GM19240 (cell line): ENCODE data around the gene DSN1.
"Not testable (repeated sequence)": the region's sequence is repeated elsewhere in the genome, so short reads cannot be mapped to it uniquely, and the experiment has no call there.

Experiments used
- DNase-seq: peaks from one replicate; pipeline ENCODE4 v3.0.0; 2011; ENCODE audit warnings: low spot score; ENCODE audit not compliant: insufficient read length

DSN1 gene, protein sequence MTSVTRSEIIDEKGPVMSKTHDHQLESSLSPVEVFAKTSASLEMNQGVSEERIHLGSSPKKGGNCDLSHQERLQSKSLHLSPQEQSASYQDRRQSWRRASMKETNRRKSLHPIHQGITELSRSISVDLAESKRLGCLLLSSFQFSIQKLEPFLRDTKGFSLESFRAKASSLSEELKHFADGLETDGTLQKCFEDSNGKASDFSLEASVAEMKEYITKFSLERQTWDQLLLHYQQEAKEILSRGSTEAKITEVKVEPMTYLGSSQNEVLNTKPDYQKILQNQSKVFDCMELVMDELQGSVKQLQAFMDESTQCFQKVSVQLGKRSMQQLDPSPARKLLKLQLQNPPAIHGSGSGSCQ

DNA sequence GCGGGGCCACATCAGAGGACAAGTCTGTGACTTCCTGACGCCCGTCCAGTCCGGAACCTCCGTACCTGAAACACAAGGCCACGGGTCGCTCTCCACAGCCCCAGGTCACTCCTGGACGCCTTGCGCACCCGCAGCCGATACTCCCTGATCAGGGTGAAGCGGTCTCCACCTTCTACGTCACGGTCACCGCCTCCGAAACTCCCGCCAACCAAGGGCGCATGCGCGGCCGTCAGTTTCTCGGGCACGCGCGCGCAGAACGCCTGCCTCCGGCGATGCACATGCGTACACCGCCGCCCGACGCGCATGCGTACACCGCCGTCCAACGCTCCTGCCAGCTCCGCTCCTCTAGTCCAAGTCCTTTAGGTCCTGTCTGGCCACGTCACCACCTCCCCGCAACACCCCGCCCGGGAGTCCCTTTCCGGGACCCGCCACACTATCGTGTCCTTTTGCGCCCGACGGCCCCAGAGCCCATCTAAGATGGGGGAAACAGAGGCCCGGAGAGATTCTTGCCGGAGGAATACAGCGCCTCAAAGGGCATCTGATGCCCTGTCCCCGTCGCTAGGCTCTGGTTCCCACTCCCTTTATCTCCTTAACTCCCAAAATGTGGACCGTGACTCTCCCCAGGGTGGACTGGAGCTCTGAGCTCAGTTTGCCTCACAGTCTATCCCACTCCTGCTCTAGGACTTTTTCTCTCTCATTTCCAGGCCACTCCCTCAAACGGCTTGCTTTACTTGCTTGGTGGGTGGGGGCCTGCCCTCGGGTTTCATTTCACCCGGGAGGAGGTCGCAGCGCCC lies at the start of gene DSN1:
Gene DSN1 (minus strand): TSS at position 167 of the 794 bp plus-strand sequence. CDS start 2,305 bp downstream, outside the sequence.
- DNase-seq, result peak; percentile 90

DNA sequence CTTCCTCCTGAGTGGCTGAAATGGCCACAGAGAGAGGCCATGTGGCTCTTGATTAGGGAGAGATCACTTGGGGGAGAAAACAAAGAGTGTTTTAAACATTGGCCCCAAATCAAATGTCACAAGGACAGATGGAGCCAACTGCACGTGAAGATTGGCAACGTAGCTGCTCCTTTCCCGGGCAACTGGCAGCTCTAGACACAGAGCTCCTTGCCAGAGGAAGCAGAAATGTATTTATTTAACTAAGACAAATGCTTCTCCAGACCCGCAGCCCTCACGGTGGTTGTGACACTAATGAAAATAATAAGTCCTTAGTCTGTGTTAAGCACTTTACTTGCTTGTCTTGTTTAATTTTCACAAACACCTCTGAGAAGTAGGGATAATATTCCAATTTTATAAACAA lies 49.6 kb upstream of the DSN1 start:
- DNase-seq, result no peak

DNA sequence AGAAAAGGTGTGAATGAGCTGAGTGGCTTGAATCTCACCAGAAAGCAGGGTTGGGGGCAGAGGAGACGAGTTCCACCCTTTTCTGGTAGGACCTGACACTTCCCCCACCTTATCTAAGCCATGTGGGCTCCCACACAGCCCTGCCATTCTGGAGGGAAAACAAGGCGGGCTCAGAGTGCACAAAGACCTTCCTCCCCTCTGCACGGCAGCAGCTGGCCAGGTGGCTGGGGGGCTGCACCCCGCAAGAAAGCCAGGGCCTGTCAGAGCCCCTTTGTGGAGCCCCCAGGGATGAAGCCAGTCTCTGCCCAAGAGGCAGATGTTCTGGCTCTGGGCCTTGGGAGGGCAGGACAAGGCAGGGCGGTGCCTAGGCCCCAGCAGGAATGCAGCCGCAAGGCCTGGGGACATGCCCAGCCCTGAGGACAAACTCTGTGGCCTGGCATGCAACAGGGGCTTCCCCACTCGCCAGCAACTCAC lies 48.4 kb upstream of the DSN1 start:
- no peak for DNase-seq

DNA sequence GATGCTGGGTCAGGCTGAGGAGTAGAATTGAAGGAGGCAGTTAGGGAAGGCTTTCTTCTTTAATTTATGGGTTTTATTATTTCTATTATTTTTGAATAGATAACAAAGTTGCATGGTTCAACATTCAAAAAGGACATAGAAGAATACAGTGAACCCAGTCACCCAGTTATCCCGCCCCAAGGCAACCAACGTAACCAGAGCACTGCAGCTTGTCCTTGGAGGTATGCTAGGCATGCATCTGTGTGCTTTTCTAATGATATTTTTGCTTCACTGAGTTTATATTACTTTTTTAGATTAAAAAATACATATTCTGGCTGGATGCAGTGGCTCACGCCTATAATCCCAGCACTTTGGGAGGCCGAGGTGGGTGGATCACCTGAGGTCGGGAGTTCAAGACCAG lies 47.4 kb upstream of the DSN1 start:
- DNase-seq, result no peak

DNA sequence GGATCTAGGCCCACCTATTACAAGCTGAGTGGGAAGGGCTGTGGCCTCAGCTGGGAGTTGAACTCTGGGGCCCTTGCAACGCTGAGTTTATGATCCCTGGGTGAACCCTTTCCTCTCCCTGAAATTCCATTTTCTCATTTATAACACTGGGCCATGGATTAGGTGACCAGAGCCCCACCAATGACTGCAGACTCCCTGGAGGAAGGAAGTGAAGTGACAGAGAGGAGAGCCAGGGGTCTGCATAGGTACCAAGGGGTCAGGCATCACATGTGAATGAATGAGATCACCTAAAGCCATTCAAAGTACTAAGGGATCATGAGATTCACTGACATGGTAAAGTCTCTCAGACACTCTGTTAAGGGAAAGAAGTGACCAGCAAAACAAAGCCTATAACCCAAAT lies 46.5 kb upstream of the DSN1 start:
- DNase-seq, result no peak

DNA sequence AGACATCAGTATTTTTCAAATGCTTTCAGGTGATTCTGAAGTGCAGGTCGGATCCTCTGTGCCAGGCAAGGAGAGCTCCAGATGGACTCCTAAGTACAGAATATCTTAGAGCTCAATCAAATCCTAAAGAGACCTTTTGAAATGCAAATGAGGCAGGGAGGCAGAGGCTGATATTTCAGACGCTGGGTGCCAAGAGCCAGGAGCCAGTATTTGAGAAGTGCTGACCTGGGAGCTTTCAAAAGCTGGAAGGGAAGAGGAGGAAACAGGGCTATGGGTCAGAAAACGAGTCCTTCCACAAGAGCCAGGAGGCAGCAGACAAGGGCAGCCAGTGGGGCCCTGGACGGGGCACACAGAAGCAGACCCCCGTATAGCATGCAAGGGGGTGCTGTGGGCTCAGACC lies 46.1 kb upstream of the DSN1 start:
- DNase-seq, result no peak

DNA sequence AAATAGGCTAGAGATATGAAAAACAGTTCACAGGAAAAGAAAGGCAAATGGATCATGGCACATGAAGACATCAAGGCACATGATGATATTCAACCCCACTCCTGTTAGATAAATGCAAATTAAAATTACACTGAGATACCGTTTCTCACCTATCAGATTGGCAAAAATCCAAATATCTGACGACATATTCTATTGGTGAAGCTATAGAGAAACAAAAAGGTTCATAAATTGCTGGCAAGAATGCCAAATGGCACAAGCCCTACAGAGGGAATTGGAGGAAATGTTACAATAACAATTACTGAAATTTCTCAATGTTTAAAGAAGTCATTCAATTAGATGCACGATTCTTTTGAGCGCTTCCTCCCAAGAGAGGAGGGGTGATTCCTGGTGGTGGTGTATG lies 45.3 kb upstream of the DSN1 start:
- DNase-seq, result no peak

DNA sequence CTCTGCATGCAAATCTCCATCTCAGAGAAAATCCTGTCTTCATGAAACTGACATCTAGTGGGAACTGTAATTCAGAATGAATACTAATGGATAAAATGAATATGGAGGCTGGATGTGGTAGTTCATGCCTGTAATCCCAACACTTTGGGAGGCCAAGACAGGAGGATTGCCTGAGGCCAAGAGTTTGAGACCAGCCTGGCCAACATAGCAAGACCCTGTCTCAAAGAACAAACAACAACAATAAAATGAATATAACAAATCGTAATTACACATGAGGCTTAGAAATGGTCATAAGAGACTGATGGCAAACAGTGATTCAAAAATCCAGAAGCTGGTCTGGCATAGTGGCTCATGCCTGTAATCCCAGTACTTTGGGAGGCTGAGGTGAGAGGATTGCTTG lies 44.6 kb upstream of the DSN1 start:
- no peak for DNase-seq

DNA sequence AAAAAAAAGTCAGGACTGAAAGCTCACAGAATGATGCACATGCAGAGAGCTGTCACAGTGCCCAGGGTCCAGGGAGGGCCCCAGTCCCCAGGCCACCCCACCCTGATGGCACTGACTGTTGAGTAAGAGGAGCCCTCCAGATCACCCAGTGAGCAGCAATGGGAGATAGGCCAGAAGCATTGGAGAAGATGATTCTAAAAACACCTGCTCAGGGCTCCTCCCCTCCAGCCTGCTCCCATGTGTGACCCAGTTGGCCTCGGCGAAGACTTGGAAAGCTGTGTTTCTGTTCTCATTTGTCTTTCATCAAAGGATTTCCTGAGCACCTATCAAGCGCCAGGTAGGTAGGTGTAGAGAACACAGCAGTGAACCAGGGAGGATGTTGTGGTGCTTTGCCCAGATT lies 43.9 kb upstream of the DSN1 start:
- no peak for DNase-seq

DNA sequence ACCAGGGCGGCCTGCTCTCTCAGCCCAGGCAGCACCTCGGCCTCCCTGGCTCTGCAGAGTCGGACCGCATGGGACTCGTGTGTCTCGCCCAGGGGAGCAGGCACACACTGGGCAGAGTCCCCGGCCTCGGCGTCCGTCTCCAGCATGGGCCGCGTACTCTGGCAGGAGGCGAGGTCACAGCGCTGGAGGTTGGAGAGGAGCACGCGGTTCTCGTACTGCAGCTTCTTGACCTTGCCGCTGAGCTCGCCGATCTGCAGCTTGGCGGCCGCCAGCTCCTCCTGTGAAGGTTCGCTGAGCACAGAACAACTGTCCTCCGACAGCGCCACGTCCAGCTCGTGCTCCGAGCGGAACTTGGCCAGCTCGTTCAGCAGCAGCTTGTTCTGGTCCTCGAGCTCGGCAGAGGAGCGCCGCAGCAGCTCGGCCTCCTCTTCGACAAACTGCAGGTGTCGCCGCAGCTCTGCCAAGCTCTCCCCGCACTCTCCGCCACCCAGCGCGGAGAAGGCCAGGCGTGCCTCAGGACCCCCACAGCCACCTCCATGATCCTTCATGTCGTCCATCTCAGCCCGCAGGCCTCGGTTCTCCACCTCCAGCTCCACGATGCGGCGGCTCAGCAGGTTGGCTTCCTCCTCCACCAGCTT lies 42.0 kb upstream of the DSN1 start:
- DNase-seq, result no peak

DNA sequence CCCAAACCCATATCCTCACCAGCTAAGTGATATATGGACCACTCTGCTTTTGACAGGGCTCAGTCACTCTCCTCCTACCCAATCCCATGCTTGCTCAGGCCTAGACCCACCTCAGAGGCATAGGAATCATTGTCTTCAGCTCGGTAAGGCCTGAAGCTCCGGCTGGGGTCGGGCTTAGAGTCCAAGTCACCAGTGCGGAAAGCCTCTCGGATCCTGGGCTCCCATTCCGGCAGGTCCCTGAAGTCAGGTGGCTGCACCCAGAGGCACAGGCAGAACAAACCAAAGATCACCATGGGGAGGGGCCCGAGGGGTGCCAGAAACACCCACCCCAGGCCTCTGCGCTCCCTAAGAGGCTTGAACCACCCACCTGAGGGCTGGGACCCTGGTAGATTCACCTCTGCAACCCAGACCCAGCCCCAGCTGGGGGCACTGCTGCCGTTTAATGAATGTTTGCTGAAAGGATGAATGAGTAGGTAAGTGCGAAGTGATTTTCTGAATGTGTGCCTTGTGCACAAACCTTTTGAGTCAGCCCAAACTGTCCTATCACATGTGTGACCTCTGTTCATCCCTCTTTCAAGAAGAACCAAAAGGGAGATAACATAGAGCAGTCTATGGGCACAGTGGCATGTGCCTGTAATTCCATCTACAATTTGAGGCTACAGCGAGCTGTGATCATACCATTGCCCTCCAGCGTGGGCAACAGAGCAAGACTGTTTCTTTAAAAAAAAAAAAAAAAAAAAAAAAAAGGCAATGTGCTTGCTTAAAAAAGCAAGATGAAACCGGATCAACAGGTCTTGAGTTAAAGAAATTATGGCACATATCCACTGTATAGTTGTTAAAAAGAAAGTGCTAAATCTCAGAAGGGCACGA lies 39.3 kb upstream of the DSN1 start:
- no peak for DNase-seq

DNA sequence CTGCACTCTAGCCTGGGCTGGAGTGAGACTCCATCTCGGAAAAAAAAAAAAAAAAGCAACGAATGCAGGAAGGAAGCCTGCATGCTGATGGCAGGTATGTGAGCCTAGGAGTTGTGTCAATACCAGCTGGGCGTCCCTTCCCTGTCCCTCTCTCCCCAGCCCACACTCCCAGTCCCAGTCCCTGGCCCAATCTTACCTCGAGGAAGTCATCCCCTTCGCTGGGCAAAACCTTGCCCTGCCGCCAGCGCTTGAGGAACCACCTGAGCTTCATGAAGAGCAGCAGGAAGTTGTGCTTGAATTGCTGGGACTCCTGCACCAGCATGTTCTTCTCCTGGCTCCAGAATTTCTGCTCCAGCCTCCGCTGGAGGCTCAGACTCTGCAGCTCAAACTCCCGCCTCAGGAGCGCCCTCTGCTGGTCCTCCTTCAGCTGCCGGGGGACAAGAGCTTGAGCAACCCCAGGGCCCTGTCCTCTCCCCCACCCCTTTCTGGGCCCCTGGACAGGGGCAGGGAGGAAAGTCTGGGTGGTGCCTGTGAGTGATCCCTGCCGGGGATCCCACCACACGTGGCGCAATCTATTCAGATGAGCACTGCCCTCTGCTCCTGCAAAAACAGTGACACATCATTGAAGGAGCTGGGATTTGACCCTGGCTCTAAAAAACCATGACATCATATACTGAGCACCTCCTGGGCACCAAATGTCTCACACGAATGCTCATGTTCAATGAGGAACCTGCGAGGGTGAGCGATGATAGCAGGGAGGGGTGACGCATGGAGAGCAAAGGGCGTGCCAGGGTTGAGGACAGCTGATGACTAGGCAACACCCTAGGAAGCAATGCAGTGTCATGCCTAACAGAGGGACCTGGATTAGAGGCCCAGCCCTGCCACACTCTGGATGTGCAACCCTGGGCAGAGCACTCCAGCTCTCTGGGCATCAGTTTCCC lies 35.0 kb upstream of the DSN1 start:
- DNase-seq, result peak; percentile 82

DNA sequence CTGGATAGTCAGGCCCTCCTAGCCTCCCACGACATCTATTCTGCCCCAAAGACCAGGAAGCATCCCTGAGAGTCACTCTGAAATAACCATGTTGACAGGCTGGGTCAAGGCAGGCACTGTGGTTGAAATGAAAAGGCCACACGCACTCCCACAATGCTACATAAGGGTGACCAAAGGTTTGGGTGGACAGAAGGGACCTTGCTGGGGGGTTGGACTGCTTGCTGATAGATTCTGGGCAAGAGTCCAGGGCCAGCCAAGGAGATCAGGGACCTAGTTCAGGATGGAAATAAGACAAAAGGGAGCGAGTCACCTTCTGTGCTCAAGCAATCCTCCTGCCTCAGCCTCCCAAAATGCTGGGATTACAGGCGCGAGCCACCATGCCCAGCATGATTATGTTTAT lies 32.5 kb upstream of the DSN1 start:
- DNase-seq, result no peak

DNA sequence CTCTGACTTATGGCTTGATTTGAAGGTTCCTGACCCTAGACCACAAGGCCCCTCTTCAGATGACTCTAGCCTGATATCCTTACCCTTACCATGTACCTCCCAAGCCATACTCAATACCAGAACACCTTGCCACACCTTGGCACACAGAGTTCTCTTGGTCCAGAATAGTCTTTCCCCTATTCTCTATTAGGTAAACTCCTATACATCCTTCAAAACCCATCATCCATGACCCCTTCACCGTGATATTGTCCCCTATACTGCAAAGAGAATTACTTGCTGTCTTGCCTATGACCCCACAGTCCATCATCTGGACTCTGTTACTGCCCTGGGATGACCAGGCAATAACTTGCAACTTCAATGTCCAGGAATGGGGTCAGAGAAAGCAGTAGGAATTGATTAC lies 31.8 kb upstream of the DSN1 start:
- DNase-seq, result no peak

DNA sequence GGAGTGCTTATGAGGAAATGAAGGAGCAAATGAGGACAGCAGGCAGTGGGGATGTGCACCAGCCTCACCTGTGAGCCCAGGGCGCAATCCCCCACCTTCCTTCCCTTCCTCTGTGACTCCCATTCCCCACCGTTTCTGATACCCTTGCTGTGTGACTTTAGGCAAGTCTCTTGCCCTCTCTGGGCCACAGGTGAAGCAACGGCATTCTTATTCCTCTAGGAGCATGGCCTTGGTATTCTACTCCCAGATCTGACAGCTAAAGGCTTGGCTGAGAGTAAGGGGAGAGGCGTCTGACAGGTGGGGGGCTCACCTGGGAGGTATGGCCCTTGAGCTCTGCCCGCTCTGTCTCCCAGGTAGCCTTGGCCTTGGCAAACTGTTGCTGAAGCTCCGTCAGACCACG lies 30.9 kb upstream of the DSN1 start:
- no peak for DNase-seq

DNA sequence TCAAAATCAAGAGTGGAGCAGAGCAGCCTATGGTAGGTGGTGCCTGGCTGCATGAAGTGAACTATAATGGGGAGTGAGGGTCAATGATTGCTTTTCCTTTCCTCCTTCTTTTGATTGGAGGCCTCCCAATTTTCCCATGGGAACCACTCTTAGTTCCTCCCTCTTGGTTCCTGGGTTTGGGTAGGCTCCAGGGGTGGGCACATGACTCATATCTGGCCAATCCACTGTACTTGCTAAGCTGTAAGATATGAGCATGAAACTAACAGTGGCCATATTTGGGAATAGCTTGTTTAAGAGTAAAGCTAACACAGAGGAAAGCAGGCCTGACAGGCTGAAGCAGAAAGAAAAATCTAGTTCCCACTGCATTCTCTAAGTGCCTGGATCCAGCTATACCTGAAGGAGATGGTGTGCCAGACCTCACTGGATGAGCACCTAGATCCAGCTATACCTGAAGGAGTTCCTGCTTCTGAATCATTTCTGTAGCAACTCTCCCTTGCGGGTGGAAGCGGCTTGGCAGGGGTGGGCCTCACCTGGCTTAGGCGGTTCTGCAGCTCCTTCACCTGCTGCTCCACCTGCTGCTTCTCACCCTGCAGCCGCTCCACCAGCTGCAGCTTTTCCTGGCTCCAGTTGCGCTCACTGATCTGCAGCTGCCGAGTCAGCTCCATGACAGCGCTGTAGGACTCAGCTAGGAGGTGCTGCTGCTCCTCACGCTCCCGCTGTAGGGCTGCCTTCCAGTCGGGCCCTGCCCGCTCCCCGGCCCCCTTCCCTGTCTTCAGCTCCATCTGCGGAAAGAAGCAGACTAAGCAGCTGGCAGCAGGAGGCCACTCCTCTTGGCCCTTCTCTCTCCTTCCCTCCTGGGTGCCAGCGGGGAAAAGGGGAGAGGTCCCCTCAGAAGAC lies 29.0 kb upstream of the DSN1 start:
- no peak for DNase-seq

DNA sequence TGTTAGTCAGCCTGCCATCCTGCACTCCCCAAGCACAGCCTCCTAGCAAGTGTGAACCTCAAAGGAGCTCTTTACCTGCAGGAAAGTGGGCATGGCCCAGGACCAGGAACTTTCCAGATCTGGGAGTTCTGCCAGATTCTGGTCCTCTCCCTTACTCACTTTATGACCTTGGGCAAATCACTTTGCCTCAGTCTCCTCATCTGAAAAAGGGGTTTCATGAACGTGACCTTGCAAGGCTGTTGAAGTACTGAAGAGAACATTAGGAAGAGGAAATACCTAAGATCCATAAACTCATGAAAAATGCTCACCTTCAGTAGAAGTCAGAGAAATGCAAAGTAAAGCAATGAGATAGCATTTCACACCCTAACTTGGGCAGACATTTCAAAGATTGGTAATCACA lies 26.8 kb upstream of the DSN1 start:
- no peak for DNase-seq

DNA sequence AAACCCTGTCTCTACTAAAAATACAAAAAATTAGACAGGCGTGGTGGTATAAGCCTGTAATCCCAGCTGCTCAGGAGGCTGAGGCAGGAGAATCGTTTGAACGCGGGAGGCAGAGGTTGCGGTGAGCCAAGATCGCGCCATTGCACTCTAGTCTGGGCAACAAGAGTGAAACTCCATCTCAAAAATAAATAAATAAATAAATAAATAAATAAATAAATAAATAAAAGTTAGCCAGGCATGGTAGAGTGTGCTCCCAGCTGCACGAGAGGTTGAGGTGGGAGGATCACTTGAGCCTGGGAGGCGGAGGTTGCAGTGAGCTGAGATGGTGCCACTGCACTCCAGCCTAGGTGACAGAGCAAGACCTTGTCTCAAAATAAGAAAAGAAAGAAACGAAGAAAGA lies 25.8 kb upstream of the DSN1 start:
- not testable (repeated sequence) for DNase-seq

DNA sequence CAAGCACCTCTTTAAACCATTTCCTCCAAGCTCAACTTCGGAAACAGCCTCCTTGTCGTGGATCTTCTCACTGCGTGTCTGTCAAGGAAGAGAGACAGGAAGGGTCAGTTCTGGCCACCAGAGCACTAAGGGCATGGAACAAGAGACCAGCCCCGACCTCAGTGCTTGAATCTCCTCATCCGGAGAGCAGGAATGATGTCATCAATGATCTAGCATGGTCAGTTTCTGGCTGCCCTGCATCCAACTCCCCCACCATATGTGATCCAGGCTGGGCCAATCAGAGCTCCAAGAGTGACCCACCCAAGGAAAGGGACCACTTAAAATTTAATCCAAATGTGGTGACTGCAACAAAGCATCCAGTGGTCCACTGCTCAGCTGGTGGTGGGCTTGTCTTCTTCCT lies 23.3 kb upstream of the DSN1 start:
- no peak for DNase-seq
